Neural crest cell (in vitro differentiated cells): ENCODE data around the gene SLC22A31. TPM values are rescaled to one million over a fixed set of nuclear protein-coding genes. Genes with fewer than 3 reads are reported as not detected.

Experiments used
- DNase-seq: peaks from one replicate; pipeline ENCODE4 v3.0.0; 2021; ENCODE audit warnings: low read depth, mixed read lengths, low spot score
- H3K27ac Mint-ChIP-seq: one replicate; pipeline ENCODE4 v1.8.0; 2021; ENCODE audit warnings: mild to moderate bottlenecking, mixed read lengths; ENCODE audit not compliant: unreplicated experiment
- H3K27me3 Mint-ChIP-seq: 2 replicates; pipeline ENCODE4 v1.8.0; 2021; ENCODE audit warnings: low read depth, mild to moderate bottlenecking, mixed read lengths
- H3K36me3 Mint-ChIP-seq: 2 replicates; pipeline ENCODE4 v1.8.0; 2021; ENCODE audit warnings: low read depth, mild to moderate bottlenecking, mixed read lengths
- H3K4me1 Mint-ChIP-seq: 2 replicates; pipeline ENCODE4 v1.8.0; 2021; ENCODE audit warnings: mixed read lengths
- H3K4me3 Mint-ChIP-seq: one replicate; pipeline ENCODE4 v1.8.0; 2021; ENCODE audit warnings: mild to moderate bottlenecking, mixed read lengths
- H3K9me3 Mint-ChIP-seq: 2 replicates; pipeline ENCODE4 v1.8.0; 2021; ENCODE audit warnings: mixed read lengths
- total RNA-seq: library from RNA; stranded (reverse); gene quantifications from 2 replicates; pipeline ENCODE4 v1.2.1, GENCODE V29; 2021
- TF ChIP-seq, protein P1 (sequence below): fragments of 200-600 bp; sonication (generic); conservative IDR thresholded peaks from 2 replicates; pipeline ENCODE4 v1.5.0; 2021; ENCODE audit warnings: antibody characterized with exemption, mild to moderate bottlenecking

SLC22A31 gene
- total RNA-seq, 1 donor from 2014 or later: 1.4 TPM

DNA sequence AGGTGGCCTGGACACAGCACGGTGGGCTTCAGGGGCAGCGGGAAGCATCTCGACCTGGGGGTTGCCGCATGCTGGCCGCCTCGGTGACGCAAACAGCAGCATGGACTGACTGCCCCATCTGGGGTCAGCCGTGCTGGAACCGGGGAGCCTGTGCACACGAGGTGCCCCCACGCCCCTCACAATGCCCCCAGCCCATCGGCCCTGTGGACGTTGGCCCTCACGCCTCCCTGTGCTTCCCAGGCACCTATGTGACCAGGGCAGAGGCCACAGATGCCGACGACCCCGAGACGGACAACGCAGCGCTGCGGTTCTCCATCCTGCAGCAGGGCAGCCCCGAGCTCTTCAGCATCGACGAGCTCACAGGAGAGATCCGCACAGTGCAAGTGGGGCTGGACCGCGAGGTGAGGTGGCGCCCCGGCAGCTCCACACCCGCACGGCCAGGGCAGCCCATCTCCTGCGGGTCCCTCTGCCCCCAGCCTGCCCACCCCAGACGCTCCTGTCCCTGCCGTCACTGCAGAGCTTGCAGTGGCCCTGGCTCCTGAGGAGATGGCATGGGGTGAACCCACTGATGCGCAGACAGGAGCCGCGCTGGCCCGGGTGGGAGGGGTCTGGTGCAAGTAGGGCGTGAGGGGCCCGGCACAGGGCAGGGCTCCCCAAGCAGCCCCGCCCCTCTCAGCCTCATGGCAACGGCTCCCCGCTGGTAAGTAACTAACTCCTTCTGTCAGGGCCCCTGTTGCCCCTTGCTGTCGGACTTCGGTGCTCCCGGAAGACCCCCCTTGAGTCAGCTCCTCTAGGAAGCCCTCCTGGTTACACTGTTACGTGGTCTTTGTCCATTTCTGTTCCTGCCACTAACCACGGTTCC is 15.2 kb downstream of the SLC22A31 start:
- Mint-ChIP-seq H3K36me3 (no peaks in the 10 kb centered on the region), H3K4me1 (no peaks in the 10 kb centered on the region), H3K27ac (no peak overlapping the region), H3K4me3 (no peak overlapping the region), H3K27me3 (peaks cover 27% of the 10 kb centered on the region), H3K9me3 (no peaks in the 10 kb centered on the region)
- no peak for DNase-seq
- TF ChIP-seq, protein P1, sequence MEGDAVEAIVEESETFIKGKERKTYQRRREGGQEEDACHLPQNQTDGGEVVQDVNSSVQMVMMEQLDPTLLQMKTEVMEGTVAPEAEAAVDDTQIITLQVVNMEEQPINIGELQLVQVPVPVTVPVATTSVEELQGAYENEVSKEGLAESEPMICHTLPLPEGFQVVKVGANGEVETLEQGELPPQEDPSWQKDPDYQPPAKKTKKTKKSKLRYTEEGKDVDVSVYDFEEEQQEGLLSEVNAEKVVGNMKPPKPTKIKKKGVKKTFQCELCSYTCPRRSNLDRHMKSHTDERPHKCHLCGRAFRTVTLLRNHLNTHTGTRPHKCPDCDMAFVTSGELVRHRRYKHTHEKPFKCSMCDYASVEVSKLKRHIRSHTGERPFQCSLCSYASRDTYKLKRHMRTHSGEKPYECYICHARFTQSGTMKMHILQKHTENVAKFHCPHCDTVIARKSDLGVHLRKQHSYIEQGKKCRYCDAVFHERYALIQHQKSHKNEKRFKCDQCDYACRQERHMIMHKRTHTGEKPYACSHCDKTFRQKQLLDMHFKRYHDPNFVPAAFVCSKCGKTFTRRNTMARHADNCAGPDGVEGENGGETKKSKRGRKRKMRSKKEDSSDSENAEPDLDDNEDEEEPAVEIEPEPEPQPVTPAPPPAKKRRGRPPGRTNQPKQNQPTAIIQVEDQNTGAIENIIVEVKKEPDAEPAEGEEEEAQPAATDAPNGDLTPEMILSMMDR: no peak

DNA sequence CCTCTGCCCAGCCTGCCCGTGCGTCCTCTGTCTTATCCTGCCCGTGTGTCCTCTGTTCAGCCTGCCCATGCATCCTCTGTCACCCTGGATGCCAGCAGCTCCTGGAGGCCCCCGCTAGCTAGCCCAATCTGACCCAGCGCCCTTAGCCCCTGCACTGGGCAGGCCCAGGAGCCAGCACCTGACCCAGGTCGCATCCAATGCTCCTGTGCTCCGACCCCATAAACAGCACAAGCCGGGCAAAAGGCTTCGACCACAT is 15.7 kb downstream of the SLC22A31 start:
- no peak for DNase-seq
- H3K27ac Mint-ChIP-seq: no peak overlapping the region
- peaks cover 21% of the 10 kb centered on the region for H3K27me3 Mint-ChIP-seq
- H3K9me3 Mint-ChIP-seq: no peaks in the 10 kb centered on the region
- H3K4me3 Mint-ChIP-seq: peak overlapping the region; percentile 65
- H3K36me3 Mint-ChIP-seq: no peaks in the 10 kb centered on the region
- TF ChIP-seq, protein P1: no peak
- no peaks in the 10 kb centered on the region for H3K4me1 Mint-ChIP-seq

DNA sequence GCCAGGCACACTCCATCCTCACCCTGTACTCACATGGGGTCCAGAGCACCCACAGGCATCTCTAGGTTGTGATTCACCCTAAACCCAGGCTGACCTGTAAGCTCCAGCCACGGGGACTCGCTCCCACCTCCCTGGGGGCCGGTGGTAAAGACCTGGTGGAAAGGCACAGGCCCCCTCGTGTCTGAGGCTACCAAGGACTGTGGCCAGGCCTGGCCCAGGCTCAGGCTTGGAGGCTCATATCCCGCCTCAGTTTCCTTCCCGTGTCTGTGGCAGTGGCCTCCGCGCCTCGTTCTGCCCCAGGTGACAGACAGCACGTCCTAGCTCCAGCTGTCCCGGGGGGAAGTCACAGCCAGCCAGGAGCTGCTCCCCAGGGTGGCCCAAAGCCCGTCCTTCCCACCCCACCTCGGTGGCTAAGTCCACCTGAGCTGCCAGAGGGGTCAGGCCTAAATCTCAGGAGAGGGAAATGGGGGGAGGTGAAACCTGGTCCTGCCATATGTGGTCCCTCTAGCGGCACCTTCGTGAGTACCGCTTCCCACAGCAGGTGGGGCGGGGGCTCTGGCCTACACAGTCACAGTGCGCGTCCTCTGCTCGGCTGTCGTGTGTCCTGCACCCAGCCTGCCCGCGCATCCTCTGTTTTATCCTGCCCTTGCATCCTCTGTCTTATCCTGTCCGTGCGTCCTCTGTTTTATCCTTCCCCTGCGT is 16.2 kb downstream of the SLC22A31 start:
- H3K36me3 Mint-ChIP-seq: no peaks in the 10 kb centered on the region
- H3K4me3 Mint-ChIP-seq: peak overlapping the region; percentile 65
- no peaks in the 10 kb centered on the region for H3K4me1 Mint-ChIP-seq
- TF ChIP-seq, protein P1: no peak
- H3K27ac Mint-ChIP-seq: no peak overlapping the region
- no peak for DNase-seq
- H3K27me3 Mint-ChIP-seq: peaks cover 19% of the 10 kb centered on the region
- no peaks in the 10 kb centered on the region for H3K9me3 Mint-ChIP-seq

GRCh38 chr16:89183463-89183862 is 16.9 kb downstream of the SLC22A31 start:
- Mint-ChIP-seq H3K36me3 (no peaks in the 10 kb centered on the region), H3K4me3 (no peak overlapping the region), H3K27me3 (peaks cover 19% of the 10 kb centered on the region), H3K4me1 (no peaks in the 10 kb centered on the region), H3K9me3 (no peaks in the 10 kb centered on the region), H3K27ac (no peak overlapping the region)
- no peak for DNase-seq
- TF ChIP-seq, protein P1: no peak

- H3K27me3 Mint-ChIP-seq: peaks cover 14% of the 10 kb centered on the region
- no peaks in the 10 kb centered on the region for H3K4me1 Mint-ChIP-seq
- no peak overlapping the region for H3K4me3 Mint-ChIP-seq
- no peaks in the 10 kb centered on the region for H3K36me3 Mint-ChIP-seq
- no peak for DNase-seq
- no peaks in the 10 kb centered on the region for H3K9me3 Mint-ChIP-seq
- TF ChIP-seq, protein P1: no peak
- no peak overlapping the region for H3K27ac Mint-ChIP-seq
Measured at GRCh38 chr16:89179656-89180315, 20.6 kb downstream of the SLC22A31 start.
